Fibroblast of upper back skin (primary cell): Measurements from ENCODE around the gene DPM2.

ENCODE experiments used
- DNase-seq: peaks from one replicate; pipeline ENCODE4 v3.0.0-alpha.2; 2013

Gene DPM2

DNA sequence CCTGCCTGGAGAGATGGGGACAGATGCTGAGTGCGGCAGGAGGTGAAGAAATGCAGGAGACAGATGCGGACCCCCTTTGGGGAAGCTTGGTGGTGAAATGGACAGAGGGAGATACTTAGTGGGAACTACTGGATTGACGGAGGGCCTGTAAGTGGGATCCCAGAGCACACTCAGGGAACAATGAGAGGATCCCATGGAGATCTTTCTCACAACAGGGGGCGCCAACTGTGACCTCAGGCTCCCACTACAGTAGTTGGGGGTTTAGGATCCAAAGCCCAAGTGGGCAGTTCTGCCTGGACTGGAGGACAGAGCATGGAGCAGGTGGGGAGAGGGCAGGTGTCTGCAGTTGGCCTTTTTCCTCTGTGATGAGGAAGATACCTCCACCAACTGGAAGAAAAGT, 3.4 kb downstream of the DPM2 start:
- no peak for DNase-seq

DNA sequence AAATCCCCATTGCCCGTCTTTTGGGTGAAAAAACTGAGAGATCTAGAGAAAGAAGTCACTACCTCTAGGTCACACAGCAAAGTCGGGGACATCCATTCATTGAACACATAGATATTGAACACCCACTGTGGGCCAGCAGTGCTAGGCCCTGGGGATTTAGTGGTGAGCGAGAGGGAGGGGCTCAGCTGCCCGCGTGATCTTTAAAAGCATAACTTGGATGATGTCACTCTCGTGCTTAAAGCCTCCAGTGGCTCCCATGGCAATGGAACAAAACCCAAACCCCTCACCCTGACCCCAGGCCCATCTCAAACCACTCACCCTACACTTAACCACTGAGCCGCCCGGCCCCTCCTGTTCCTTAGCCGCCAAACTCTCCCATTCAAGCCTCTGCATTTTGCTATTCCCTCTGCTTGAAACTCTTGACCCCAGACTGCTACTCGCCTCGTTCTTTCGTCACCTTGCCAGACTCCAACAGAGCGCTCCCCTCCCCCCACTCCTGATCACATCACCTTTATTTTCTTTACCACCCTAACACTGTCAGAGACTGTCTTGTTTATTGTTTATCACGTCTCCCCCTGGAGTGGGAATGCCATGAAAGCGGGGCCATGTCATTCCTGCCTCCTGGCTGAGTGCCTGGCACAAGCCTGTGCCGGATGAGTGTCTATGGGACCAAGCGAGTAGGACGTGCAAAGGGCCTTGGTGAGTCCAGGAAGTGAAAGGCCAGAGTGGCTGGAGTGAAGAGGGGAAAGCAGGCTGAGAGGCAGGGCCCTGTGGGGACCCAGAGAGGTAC, 6.4 kb downstream of the DPM2 start:
- peak; percentile 67 for DNase-seq

- DNase-seq = peak; percentile 77
Measured at GRCh38 chr9:127930231-127931091, 7.2 kb downstream of the DPM2 start, which contains the start of gene PIP5KL1. TSS of gene PIP5KL1 (minus strand) at chr9:127930777. CDS start at chr9:127930752, 25 bp downstream.

DNA sequence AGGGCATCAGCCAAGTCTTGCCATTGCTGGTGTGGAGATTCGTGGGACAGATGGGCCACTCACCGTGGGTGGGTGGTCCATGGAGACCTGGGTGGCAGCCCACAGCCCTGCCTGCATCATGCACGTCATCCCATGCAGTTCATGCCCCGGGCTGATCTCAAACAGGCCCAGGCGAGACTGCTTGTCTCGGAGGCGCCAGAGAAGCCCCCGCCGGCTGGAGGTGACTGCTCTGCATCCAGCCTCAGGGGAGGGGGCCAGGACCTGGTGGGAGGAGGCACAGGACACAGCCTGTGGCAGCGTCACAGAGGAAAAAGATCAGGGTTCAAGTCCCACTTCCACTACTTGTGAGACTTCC, 8.1 kb downstream of the DPM2 start:
- no peak for DNase-seq

- no peak for DNase-seq
Measured at GRCh38 chr9:127928676-127929624, 8.7 kb downstream of the DPM2 start.

DNA sequence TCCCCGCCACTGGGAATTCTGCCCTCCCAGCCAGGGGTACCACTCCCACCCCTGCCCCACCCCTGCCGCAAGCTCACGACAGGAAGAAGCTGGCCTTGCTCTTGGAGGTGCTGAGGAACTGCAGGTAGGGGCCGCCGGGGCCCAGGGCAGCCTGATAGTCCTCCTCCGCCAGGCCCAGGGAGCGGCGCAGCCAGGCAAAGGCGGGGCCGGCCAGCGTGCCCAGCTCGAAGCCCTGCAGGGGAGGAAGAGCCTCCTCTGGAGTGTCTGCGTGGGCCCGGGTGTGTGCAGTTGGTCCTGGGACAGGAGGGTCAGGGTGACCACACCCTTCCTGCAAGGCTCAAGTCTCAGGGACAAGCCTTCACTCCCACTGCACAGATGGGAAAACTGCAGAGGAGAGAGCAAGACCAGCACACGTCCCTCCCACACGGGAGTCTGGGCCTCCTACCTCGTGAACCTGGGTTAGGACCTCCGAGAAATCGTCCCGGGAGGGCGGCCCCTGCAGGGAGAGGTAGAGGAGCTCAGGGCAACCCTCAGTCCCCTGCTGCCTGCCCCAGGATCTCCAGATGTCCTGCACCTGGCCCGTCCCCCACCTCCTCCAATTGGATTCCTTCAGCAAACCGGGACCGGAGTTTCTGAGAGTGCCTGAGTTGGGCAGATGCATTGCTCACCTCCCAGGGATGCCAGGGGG, 9.5 kb downstream of the DPM2 start:
- no peak for DNase-seq

GRCh38 chr9:127927201-127927987, 10.3 kb downstream of the DPM2 start:
- DNase-seq = no peak

GRCh38 chr9:127926906-127927200, 10.8 kb downstream of the DPM2 start:
- DNase-seq = no peak

- DNase-seq = no peak
Measured at GRCh38 chr9:127925959-127926905, 11.4 kb downstream of the DPM2 start.

DNA sequence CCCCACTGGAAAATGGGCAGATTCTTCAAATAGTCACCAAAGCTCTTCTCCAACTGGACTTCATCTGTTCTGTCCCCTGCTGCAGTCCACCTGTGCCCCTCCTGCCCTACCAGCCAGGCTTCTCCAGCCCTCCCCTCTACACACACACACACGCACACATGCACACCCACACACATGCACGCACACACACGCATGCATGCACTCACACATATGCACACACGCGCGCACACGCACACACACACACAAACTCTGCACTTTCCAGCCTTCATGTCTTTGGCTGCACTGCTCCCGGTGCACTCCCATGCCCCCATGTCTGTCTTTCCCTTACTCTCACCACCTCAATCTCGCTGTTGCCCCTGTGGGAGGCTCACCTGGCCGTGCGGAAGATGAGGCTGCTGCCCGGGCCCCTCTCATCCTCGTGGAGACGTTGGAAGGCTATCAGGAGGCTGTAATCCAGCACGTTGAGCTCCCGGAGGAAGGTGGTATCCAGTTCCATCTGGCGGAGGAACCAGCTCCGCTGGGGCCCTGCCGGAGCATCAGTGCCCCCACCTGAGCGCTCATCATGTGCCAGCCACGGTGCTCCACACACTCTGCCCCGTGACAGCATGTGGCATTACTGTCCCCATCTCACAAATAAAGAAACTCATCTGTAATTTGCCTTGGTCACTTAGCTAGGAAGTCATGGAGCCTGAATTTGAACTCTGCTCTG, 12.8 kb downstream of the DPM2 start:
- DNase-seq = no peak

GRCh38 chr9:127923771-127924170, 13.9 kb downstream of the DPM2 start:
- peak; percentile 95 for DNase-seq

GRCh38 chr9:127923046-127923445, 14.6 kb downstream of the DPM2 start:
- DNase-seq = no peak

DNA sequence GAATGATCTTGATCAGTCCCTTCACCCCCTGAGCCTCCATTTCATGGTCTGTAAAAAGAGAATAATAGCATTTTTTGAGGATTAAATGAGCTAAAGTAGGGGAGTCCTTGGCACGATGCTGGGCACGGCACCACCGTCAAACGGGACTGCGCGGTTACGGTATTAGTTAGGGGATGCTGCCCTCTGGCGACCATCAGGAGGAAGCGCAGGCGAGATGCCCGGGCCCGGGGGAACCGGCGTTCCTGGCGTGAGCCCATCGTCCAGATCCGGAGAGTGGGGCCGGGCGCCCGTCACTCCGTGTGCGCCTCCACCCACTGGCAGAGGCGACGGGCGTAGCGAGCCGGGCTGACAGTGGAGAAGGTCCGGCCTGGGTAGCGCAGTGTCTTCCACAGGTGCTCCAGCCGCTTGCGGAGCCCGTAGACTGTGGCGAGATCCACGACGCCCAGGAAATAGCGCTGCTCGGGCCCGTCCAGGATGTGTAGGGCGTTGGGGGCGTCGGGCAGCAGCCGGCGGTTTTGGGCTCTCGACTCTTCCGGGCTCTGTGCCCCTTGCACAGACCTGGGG, 16.0 kb downstream of the DPM2 start:
- DNase-seq = peak; percentile 49

GRCh38 chr9:127920794-127921193, 16.9 kb downstream of the DPM2 start:
- no peak for DNase-seq

DNA sequence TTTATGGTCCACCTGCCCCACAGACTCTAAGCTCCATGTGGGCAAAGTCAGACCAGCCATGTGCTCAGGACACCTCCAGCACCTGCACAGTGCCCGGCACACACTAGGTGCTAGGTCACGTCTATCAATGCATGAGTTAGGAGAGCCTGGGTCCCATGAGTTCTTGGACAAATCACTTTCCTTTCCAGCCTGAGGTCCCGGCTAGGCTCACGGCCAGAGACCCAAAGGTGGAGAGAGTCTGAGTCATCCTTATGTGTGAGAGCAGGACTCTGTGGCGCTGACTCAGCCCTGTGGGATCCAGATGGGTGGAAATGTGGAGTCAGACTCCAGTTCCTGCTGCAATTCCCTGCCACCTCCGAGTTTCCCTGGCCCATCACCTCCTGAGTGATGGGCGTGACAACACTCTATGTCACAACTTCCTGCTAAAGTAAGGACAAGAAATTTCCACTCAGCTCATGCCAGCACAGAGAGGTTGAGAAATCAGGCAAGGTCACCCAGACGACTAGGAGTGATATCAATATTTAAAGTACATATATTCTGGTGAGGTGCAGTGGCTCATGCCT, 18.3 kb downstream of the DPM2 start:
- peak; percentile 99 for DNase-seq

- peak; percentile 35 for DNase-seq
Measured at GRCh38 chr9:127918183-127919107, 19.2 kb downstream of the DPM2 start.

DNA sequence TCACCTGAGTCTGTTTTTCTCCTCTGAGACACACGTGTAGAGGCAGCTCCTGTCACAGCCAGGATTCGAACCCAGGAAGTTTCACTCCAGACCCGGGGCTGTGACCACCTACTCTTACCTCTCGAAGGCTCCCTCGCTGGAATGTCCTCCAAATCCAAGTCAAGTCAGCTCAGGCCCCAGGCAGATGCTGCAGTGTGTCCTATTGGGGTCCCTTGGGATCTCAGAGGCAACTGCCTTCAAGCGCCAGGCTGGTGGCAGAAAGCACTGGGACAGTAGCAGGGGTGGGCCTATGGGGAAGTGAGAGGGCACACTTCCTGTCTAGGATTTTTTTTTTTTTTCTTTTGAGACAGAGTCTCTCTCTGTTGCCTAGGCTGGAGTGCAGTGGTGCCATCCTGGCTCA, 20.1 kb downstream of the DPM2 start:
- no peak for DNase-seq
